GM21619 (cell line): ENCODE measurements around the gene ADGRF5.

Experiments used
- ATAC-seq: cut with Tn5 transposase; IDR thresholded peaks from one replicate; pipeline ENCODE4 v1.9.1; 2021; ENCODE audit not compliant: unreplicated experiment

The ADGRF5 gene

DNA sequence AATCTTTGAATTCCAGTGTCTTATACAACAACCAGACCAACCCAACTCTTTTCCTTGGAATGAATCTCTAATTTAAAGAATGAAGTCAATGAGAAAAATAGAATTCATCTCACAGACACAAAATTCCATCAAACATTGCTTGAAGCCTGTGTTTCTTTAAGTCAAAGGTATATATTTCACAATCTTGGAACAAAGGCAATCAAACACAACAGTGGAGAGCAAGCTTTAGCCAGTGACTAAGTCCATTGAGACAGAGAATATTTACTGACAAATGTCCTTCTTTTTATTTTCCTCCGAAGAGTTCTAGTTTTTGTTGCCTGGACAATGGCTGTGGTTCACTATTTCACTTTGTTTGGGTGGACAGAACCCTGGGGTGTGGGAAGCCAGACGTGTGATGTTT lies 92.8 kb downstream of the ADGRF5 start:
- ATAC-seq: no peak

DNA sequence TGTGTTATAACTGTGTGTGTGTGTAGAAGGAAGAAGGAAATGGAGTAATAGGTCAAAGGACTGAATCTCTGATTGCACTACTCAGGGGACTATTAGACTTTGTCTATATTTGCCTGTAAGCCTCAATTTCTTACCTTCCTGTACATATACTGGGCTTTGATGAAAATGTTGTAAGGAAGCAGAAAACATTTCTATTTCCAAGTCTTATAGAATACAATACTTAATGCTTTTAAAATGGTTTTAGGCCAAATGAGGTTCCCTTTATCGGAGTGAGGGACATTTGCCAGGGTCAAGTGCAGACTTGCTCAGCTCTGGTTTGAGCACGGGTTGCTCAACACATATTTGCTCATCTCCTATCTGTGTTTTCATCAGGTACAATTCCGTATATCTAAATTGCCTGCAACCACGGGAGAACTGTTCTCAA lies 100.3 kb downstream of the ADGRF5 start:
- ATAC-seq: no peak

DNA sequence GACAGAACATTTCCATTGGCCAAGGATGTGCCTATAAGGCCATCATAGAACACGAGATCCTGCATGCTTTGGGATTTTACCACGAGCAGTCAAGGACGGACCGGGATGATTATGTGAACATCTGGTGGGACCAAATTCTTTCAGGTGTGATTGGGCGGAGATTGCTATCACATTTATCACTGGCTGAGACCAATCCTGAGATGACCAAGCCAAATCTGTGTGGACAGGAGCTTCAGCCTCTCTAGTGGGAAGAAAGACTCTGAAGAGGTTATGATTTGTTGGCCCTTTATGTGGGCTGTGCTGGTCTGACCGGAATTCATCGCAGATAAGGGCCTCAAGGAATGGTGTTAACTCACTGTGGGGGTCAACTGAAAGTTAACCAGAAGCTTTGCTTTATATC lies 102.2 kb downstream of the ADGRF5 start:
- ATAC-seq: no peak

DNA sequence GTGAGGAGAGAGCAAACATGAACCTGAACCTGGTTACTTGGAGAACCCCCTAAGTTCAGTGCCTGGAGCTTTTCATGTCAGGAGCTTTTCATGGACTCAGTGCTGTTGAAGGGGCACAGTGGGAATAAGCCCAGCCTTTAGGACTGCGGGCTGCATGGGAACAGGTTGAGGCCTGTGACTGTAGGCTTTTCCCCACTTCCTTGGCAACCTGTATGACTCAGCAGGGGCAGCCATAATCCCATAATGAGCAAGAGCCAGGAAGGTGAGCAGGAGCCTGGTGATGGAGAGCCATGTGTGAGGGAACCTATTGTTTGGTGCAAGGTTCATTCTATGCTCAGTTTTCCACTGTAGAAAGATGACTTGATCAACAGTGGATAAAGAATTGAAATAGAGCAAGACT lies 105.1 kb downstream of the ADGRF5 start:
- no peak for ATAC-seq

DNA sequence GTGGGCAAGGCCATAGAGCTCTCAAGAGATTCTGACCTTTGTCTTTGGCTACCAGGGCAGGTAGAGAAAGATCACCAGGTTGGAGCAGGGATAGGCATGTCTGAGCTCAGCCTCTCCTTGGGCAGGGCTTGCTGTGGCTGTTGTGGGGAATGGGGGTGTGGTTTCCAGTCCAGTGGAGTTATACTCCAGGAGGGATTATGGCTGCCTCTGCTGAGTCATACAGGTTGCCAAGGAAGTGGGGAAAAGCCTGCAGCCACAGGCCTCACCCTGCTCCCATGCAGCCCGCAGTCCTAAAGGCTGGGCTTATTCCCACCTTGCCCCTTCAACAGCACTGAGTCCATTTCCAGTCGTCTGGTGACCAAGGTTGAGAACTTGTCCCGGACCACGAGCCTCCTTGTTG lies 106.6 kb downstream of the ADGRF5 start:
- no peak for ATAC-seq

DNA sequence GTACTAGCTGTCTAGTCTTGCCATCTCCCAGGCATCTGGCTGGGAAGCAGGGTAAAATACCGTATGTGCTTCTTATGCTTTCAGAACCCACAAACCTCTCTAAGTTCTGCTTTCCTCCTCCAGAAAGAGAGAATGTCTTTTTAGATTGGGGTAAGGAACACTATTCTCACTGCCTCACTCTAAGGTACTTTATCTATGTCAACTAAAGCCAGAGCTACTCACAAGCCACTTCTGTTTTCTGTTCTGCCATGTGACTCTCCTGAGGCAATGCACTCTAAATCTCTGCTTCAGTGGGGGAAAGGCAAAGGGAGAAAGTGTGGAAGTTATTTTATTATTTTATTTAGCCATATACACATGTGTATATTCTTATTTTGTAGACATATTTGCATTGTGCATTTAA lies 112.9 kb downstream of the ADGRF5 start:
- ATAC-seq: no peak
